Endothelial cell (in vitro differentiated cells): ENCODE data around the gene IRF4. TPM values are rescaled to one million over a fixed set of nuclear protein-coding genes. Genes with fewer than 3 reads are reported as not detected.

Experiments used
- DNase-seq: peaks from one replicate; pipeline ENCODE4 v3.0.0; 2021; ENCODE audit warnings: low spot score
- H3K27ac Mint-ChIP-seq: one replicate; pipeline ENCODE4 v1.8.0; 2021; ENCODE audit warnings: mixed read lengths, inconsistent platforms; ENCODE audit not compliant: unreplicated experiment
- H3K27me3 Mint-ChIP-seq: one replicate; pipeline ENCODE4 v1.8.0; 2021; ENCODE audit warnings: mild to moderate bottlenecking, moderate library complexity, mixed read lengths, inconsistent platforms; ENCODE audit not compliant: unreplicated experiment
- H3K36me3 Mint-ChIP-seq: one replicate; pipeline ENCODE4 v1.8.0; 2021; ENCODE audit warnings: mild to moderate bottlenecking, low read depth, mixed read lengths, inconsistent platforms; ENCODE audit not compliant: unreplicated experiment
- H3K4me1 Mint-ChIP-seq: one replicate; pipeline ENCODE4 v1.8.0; 2021; ENCODE audit warnings: mild to moderate bottlenecking, mixed read lengths, inconsistent platforms; ENCODE audit not compliant: unreplicated experiment
- H3K4me3 Mint-ChIP-seq: one replicate; pipeline ENCODE4 v1.8.0; 2021; ENCODE audit warnings: mild to moderate bottlenecking, mixed read lengths, inconsistent platforms; ENCODE audit not compliant: unreplicated experiment
- H3K9me3 Mint-ChIP-seq: one replicate; pipeline ENCODE4 v1.8.0; 2021; ENCODE audit warnings: mixed read lengths, inconsistent platforms; ENCODE audit not compliant: unreplicated experiment
- CTCF ChIP-seq: fragments of 200-600 bp; sonication (generic); IDR thresholded peaks from one replicate; pipeline ENCODE4 v1.5.0; 2021; ENCODE audit warnings: antibody characterized with exemption; ENCODE audit not compliant: unreplicated experiment
- total RNA-seq: library from RNA; stranded (reverse); fragmentation: NEBNext Ultra II Directional; extraction: Animal tissue kit (Norgen Biotek cat#: 25700); gene quantifications from one replicate; pipeline ENCODE4 v1.2.1, GENCODE V29; 2021; ENCODE audit not compliant: unreplicated experiment

The IRF4 gene
- total RNA-seq, 1 donor from 2014 or later: not detected

DNA sequence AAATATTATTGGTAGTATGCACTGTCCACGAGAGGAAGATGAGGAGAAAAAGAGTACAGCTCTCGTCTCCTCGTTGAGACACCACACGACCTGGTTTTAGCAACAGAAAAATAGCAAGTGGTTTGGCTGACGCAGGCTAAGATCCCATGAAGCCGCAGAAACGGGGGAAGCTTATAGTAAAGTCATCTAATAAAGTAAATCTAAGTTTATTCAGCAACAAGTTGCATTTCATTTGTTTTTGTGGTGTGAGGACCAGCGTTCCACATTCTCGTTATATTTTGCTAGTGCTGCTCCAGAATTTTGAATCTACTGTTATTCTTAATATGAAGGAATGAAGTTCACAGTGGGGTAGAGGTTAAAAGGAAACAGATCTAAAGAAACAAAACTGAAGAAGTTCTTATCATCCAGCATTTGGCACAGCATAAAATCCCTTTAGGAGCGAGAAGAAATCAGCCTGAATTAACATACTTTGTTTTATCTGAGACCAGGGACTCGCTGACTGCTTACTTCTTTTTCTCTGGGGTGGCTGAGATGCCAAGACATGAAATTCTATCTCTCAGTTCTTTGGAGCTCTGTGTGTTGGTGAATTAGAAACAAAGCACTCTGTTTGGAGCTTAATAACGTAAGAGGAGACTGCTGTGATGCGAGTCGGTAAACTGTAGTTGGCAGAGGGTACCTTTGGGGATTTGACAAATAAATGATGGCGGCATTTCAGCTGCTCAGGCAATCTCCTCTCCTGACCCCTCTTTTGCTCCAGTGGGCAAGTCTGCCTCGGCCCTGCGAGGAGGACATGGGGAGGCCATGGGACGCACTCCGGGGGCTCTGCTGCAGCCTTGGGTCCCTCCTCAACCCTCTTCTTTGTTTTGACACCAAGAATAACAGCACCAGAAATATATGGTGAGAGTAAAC, 24.9 kb upstream of the IRF4 start:
- Mint-ChIP-seq H3K9me3 (peaks cover 26% of the 10 kb centered on the region), H3K4me1 (no peaks in the 10 kb centered on the region), H3K36me3 (peaks cover 15% of the 10 kb centered on the region), H3K4me3 (no peak overlapping the region), H3K27ac (no peak overlapping the region), H3K27me3 (peaks cover 16% of the 10 kb centered on the region)
- TF ChIP-seq CTCF: no peak
- DNase-seq: no peak

GRCh38 chr6:367298-367794, 24.2 kb upstream of the IRF4 start:
- DNase-seq: no peak
- Mint-ChIP-seq H3K9me3 (peaks cover 22% of the 10 kb centered on the region), H3K27me3 (peaks cover 16% of the 10 kb centered on the region), H3K36me3 (peaks cover 15% of the 10 kb centered on the region), H3K4me1 (no peaks in the 10 kb centered on the region), H3K4me3 (no peak overlapping the region), H3K27ac (no peak overlapping the region)
- TF ChIP-seq CTCF: no peak

- DNase-seq: no peak
- Mint-ChIP-seq H3K9me3 (peaks cover 26% of the 10 kb centered on the region), H3K4me3 (peak overlapping the region; percentile 47), H3K4me1 (no peaks in the 10 kb centered on the region), H3K36me3 (peaks cover 14% of the 10 kb centered on the region), H3K27me3 (peaks cover 22% of the 10 kb centered on the region), H3K27ac (no peak overlapping the region)
- no peak for TF ChIP-seq CTCF
These were observed 23.5 kb upstream of the IRF4 start for GRCh38 chr6:367891-368630.

DNA sequence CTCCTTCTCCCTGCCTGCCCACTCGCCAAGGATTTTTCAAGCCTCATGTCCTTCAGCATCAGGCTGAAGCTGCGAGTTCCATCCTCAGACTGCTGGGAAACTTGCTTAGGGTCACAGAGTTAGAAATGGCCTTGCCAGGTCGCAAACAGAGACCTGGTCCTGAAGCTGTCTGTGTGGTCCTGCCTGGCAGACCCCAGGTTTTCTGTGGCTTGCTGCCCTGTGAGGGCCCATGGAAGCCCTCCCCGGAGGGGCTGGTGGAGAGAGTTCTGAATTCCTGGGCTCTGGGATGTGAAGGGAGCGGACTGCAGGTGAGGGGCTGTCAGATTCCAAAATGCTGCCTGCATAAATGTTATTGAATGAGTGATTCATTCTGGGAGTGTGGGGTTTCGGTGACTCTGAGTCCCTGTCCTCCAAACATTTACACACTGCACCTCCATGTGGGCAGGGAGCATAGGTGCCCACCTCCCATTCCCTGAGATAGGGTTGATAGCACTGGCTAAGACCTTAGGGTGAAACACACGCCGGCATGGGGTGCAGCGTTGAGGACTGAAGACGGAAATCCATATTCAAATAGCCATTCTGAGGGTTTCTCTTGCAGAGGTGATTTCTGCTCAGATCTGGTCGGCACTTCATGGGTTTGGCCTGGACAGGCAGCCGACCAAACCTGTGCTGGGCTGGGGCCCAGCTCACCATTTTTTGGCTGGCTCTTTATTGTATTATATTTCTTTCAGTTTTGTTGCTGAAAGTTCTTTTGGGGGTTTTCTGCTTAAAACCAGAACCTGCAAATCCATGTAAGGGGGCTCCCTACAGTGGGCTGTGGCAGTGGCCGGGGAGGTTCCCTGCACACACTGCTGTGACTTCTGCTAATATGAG, 21.8 kb upstream of the IRF4 start:
- no peak overlapping the region for H3K4me3 Mint-ChIP-seq
- DNase-seq: no peak
- H3K27me3 Mint-ChIP-seq: peaks cover 27% of the 10 kb centered on the region
- H3K36me3 Mint-ChIP-seq: peaks cover 18% of the 10 kb centered on the region
- no peak for TF ChIP-seq CTCF
- H3K4me1 Mint-ChIP-seq: no peaks in the 10 kb centered on the region
- no peak overlapping the region for H3K27ac Mint-ChIP-seq
- peaks cover 28% of the 10 kb centered on the region for H3K9me3 Mint-ChIP-seq
